Activated CD8-positive, alpha-beta memory T cell treated with anti-CD3 and anti-CD28 coated beads for 36 hours (primary cell): ENCODE results near the gene SUPT3H. TPM values are rescaled to one million over a fixed set of nuclear protein-coding genes. Genes with fewer than 3 reads are reported as not detected.
"Not testable (repeated sequence)": the region's sequence is repeated elsewhere in the genome, so short reads cannot be mapped to it uniquely, and the experiment has no call there.

Experiments
- CTCF ChIA-PET: fragments of 350-600 bp; sonication (Branson Sonifier 250); formaldehyde crosslinking; loops from one replicate; lab custom pipeline; 2021; ENCODE audit warnings: antibody characterized with exemption; lab: Charles Lee
- POLR2A ChIA-PET: fragments of 350-600 bp; sonication (Branson Sonifier 250); formaldehyde crosslinking; loops from one replicate; lab custom pipeline; 2021; ENCODE audit warnings: antibody characterized with exemption; lab: Charles Lee
- total RNA-seq, 2 experiments: library from RNA; stranded (reverse); gene quantifications; one replicate each; pipeline ENCODE4 v1.2.3, GENCODE V29; 2021

SUPT3H gene
- total RNA-seq, 2 experiments from 2014 or later: 17.4 to 17.8 TPM

DNA sequence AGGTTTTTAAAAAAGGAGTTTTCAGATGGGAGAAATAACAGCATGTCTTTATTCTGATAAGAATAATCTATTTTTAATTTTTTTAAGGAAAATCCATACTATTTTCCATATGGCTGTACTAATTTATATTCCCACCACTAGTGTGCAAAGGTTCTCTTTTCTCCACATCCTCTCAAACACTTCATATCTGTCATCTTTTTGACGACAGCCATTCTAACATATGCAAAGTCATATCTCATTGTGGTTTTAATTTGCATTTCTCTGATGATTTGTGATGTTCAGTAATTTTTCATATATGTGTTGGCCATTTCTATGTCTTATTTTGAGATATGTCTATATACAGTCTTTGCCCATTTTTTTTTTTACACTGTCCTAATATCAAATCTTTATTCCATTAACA lies 330.2 kb downstream of the SUPT3H start:
- POLR2A ChIA-PET: no interaction called here
- CTCF ChIA-PET: no interaction called here

DNA sequence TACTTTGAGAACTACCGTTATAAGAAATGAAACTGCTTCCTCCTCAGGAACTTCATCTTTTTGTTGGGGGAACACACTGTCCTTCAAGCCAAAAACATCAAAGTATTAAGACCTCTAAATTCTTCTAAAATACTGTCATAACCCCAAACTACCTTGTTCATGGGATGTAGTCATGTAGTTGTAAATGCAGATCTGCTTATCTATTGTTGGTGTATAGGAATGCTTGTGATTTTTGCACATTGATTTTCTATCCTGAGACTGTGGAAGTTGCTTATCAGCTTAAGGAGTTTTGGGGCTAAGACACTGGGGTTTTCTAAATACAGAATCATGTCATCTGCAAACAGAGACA lies 332.5 kb downstream of the SUPT3H start:
- CTCF ChIA-PET: no interaction called here
- POLR2A ChIA-PET: no interaction called here

DNA sequence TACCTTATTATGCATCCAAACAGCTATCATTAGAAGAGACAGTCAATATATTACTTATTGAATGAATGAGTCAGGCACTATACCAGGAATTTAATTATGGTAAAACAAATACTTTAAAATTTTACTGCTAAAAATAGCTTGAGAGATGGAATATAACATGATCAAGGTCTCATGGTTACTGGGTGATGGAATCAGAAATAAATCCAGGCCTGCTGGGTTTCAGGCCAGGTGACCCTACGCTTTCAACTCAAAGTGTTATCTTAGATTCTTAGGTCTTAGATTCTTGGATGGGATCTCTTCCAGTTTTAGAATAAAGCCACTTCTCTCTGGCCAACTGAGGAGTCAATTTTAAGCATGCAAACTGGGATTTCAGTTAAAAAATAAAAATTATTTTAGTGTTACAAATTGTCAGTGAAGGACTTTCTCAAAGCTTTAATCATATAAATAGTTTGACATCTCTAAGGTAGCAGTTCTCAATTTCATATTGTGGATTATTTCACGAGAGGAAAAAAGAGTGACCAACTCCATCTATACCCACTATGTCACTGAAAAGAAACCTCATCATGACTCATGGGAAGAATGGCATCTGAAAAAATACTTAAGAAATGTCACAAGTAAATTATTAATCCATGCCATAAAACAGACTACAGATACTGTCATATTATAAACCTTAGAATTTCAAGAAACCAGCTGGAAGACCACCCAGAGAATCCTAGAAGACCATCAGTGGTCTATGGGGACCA lies 333.1 kb downstream of the SUPT3H start:
- CTCF ChIA-PET: no interaction called here

DNA sequence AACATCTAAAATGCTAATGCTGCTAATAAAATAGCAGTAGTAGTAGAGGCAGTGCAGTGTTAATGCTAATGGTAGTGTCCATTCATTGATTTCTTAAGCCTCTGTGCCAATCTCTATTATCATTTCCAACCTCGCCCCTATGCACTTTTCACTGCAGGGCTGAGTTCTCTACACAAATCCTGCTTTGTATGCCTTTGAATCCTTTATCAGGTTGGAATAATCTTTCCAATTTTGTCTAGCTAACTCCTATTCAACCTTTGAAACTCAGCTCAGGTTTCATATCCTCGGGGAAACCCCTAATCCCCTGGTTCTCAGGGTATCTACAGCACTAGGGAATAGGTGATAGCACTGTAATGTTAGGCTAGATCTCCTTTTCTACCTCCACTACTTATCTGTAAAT lies 333.6 kb downstream of the SUPT3H start:
- POLR2A ChIA-PET: no interaction called here
- CTCF ChIA-PET: no interaction called here

More for the DNA sequence above, 333.1 kb downstream of the SUPT3H start:
- POLR2A ChIA-PET: no interaction called here

DNA sequence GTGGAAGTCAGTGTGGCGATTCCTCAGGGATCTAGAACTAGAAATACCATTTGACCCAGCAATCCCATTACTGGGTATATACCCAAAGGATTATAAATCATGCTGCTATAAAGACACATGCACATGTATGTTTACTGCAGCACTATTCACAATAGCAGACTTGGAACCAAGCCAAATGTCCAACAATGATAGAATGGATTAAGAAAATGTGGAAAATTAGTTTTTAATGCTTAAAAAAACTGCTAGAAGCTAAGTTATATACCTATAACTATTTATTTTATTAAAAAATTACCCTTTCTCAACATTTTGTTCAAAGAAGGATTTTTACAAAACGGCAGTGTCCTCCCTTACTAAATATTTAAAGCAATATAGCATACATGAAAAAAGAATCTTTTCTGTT lies 335.1 kb downstream of the SUPT3H start:
- CTCF ChIA-PET, POLR2A ChIA-PET: not testable (repeated sequence)

DNA sequence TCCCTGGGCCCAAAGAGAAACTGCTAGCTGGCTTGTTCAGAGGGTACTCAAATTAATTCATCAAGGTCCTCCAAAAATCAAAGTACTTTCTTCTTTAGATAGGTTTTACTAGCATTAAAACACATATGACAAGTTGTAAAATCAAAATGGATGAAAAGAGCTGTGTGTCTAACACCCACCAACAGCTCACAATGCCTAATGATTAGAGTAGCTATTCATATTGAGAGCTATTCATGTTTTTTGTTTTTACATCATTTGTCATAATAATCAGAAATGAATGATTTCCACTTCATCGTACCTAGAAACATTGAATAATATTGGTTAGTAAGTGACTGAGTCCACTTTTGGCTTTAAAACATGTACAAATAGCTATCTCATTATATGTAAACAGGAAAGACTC lies 339.5 kb downstream of the SUPT3H start:
- POLR2A ChIA-PET: no interaction called here
- CTCF ChIA-PET: no interaction called here

DNA sequence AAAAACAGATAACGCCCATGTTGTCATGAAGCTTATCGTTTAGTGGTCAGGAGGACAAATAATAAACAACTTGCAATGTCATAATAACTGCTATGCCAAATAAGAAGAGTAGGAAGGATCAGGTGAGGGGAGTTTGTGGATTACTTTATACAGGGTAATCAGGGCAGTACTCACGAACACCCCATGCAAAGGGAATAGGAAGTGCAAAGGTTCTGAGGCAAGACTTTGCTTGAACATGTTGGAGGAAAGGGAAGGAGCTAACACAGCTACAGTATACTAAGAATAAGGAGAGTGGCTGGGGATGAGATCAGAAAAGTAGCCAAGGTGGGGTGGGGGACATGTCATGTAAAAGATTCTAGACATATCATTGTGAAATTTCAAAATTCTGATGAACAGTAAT lies 341.6 kb downstream of the SUPT3H start:
- CTCF ChIA-PET: no interaction called here
- POLR2A ChIA-PET: no interaction called here

DNA sequence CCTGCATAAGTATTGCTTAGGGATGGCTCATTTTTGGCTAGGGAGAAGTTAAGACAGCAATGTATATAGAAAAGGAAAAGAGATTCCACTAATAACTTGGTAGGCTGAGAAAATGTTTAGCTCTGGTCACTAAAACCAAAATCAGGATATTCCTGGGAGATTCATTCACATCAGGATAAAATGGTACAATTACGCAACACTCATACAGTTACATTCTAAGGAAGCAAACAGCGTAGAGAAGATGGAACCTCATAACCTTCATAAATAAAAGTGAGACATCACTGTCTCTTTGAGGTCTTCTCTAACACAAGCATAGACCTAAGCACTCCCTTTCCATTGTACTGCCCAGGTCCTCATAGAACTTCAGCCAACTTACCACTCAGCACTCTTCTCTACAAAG lies 345.3 kb downstream of the SUPT3H start:
- ChIA-PET CTCF (no interaction called here), POLR2A (no interaction called here)

DNA sequence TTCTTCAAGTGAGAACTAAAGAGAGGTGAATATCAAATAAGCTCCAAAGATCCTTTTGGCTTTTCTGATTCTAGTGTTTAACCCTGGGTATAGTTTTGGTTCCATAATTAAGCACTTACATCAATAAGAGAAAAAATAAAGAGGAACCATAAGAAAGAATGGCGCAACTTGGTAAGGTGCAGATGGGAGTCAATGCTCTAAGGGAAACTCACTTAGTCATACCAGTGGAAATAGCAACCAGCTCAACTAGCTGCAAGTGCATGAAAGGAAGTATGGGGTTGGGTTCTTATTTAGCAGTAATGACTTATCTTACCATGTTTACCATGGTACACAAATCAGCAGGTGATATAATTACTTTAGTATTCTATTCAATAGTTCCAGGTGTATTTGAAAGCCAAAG lies 346.1 kb downstream of the SUPT3H start:
- ChIA-PET POLR2A (no interaction called here), CTCF (no interaction called here)

DNA sequence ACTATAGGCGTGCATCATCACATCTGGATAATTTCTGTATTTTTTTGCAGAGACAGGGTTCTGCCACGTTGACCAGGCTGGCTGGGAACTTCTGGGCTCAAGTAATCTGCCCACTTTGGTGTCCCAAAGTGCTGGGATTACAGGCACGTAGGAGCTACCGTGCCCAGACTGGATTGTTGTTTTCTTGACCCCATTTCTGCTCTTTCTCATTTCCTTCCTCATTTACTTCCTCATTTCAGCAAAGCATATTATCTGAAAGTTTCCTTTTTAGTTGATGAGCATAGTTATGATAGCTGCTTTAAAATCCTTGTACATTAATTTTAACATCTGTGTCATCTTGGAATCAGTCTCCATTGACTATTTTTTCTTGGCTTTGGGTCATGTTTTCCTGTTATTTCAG lies 350.6 kb downstream of the SUPT3H start:
- ChIA-PET CTCF (no interaction called here), POLR2A (no interaction called here)

DNA sequence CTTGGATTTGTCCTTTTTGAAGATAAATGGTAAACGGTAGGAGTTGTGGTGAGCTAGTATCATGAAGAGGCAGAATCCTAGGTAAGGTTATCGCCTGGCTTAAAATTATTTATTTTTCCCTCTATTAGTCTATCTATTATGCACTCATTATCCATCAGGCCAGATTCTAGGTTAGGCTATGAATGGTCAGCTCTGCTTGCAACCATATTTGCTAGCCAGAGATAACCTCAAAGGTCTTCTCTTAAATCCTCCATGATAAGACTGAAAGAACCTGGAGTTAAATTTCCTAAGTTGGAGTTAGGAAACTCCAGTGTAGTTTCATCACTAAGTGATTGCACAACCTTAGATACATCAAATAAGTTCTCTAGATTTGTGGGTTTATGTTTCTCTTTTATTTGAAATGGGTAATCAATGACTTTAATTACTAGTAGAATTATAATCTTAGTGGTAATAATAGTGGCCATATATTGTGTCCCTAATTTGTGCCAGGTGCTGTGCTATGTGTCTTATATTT lies 351.7 kb downstream of the SUPT3H start:
- CTCF ChIA-PET: no interaction called here
- POLR2A ChIA-PET: interaction anchor here (0.6 kb wide), 1 partner anchor 71 kb away, joined by 4 read pairs; no protein-coding TSS in a partner anchor

DNA sequence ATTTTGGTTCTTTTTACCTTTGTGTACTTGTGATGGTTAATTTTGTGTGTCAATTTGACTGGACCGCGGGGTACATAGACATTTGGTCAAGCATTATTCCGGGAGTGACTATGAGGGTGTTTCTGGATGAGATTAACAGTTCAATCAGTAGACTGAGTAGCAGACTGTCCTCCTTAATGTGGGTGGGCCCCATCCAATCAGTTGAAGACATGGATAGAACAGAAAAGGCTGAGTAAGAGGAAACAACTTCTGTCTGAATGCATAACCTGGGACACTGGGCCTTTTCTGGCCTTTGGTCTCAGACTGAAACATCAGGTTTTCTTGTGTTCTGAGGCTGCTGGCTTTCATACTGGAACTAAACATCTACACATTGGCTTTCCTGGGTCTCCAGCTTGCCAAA lies 353.1 kb downstream of the SUPT3H start:
- CTCF ChIA-PET: no interaction called here
- POLR2A ChIA-PET: no interaction called here

DNA sequence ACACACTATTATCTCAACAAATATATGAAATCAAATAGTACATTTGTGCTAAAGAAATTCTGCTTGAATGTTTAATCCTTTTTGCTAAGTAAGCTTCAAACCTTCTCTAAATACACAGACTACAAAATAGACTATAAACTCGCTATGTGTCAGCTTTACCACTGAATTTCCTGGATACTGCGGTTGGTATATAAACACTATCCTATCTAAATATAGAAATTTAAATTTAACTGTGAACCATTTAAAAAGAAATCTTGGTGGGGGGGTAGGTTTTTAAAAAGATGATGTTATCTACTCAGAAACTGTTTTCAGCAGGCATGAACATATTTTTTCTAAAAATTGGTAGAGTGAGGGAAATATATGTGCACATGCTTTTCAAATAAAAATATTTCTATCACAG lies 356.1 kb downstream of the SUPT3H start:
- ChIA-PET POLR2A (no interaction called here), CTCF (no interaction called here)

DNA sequence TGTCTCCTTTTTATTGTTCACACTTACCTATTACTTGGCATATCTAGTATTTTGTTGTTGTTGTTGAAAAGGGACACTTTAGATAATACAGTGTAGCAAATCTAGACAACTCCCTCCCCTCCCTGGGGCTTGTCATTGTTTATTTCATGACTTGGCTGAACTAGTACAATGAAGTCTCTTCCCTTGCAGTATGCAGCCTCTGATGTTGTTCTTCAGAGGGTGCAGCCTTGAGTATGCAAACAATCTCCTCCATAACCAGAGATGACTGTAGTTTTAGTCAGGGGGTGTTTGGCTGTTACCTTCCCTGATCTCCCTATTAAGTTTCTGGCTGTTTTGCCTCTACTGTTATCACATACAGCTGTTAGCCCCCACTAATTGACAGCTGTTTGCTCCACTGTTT lies 365.0 kb downstream of the SUPT3H start:
- ChIA-PET CTCF (no interaction called here), POLR2A (no interaction called here)

DNA sequence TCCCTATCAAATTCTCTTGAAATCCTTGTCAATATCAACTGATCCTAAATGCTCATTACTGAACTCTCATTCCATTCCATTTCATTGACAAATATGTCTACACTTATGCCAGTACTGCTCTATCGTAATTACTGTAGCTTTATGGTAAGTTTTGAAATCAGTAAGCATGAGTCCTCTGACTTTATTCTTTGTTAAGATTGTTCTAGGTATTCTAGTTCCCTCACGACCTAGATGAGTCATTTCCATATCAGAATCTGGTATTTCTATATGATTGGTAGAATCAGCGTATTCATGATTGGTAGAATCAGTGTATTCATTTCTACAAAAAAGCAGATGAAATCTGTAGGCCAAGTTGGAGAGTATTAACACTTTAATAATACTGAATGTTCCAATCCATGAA lies 368.2 kb downstream of the SUPT3H start:
- POLR2A ChIA-PET: no interaction called here
- CTCF ChIA-PET: no interaction called here

DNA sequence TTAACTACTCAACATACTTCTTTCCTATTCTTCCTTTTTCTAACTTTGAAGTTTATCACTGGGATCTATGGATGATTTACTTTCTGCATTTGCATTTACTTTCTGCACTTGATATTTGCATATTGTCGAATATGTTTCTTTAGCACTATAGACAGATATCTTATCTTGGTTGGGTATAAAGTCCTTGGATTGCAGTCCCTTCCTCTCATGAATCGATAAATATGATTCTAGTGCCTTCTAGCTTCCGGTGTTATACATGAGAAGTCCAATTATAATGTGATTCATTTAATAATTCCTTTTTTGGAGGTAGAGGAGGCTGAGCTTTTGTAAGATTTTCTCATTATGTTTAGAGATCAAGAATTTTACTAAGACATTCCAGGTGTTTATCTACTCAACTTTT lies 370.8 kb downstream of the SUPT3H start:
- ChIA-PET POLR2A (no interaction called here), CTCF (no interaction called here)

DNA sequence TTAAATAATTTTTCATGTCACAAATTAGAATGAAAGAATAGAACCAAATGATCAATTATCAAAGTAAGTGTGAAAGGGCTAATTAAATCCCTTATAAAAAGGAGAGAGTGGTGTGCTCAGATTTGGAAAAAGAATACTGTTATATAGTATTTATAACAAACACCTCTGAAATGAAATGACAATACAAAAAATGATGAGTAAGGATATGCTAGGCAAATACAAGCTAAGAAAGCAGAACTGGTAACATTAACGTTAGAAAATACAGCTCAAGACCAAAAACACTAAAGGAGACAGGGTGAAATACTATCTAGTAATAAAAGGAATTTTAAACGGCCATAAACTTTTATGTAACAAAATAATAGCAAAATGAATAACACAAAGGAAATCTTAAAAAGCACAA lies 373.8 kb downstream of the SUPT3H start:
- CTCF ChIA-PET: no interaction called here
- POLR2A ChIA-PET: no interaction called here

DNA sequence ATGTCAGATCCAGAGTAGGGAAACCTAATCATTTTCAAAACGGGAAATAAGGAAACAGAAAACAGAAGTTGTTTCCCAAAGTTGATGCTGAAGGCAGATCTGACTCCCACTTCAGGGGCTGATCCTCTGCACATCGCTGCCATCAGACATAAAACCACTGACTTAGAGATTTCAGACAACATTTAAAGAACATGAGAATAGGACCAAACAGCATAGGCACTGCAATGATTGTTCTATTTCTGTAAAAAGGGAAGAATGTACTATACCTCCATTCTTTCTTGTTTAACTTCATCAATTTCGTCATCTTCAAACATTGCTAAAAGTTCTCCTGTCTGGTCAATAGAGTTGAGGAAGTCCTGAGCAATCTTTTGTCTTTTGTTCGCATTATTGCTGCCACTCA lies 374.3 kb downstream of the SUPT3H start:
- ChIA-PET POLR2A (no interaction called here), CTCF (no interaction called here)

DNA sequence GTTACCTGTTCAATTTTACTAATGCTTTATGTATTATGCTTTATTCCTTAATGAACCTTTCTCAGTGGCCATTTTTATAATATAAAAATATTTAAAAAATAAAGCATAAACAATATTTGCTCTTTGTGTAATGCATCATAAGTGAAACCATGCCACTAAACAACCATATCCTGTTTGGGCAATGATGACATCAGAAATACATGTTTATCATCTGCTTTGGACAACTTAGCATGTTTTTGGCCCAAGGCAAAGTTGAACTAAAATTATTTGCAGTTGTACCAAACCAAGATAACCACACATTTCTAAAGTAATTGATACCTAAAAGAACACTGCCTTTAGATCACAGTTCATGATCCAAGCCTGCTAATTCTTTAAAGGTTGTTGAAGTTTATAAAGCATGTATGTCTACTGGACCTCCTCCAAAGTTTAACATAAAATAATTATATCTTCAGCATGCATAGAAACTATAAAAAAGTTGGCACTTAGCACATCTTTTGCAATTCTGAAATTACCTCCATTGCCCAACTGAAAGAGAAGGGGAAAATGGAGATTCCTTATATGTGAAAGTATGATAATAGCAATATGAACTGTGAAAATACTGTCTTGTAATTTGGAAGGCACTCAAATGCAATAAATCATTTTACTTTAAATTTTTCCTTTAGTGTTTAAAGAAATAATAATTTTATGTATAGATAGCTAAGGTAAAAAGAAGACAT lies 375.2 kb downstream of the SUPT3H start:
- POLR2A ChIA-PET: no interaction called here
- CTCF ChIA-PET: no interaction called here

DNA sequence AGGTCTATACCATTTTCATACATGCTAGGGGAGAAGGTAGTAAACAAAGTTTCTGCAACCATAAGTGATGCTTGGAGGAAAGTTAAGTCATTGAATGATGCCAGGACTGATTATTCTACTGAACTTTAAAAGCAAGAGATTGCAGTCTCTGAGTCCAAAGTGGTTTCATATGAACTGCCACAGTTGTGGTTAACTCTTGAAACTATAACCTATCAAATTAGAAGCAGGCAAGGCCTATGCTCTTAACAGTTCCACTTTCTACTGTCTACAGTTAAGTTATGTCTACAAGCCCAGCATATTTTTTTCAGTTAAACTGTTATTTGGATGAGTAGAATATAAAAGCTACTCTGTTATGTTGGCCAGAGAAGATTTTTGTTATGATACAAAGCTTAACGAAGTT lies 376.1 kb downstream of the SUPT3H start:
- POLR2A ChIA-PET: no interaction called here
- CTCF ChIA-PET: no interaction called here

DNA sequence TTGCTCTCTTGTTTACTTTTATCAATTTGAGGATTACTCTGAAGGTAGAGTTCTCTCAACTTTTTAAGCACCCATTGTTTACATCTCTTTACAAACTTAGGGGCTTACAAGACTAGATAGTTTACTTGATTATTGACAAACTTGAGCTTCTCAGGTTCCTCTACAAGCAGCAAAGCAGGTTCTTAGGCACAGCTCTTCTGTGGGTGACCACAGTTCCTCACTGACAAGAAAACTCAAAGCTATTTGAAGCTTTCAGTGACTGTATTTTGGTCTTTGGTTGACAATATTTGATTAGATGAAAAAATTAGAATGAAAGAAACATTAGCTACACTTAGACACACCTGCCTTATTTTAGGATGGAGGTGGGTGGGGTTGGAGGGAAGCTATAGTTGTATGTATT lies 376.9 kb downstream of the SUPT3H start:
- CTCF ChIA-PET: no interaction called here
- POLR2A ChIA-PET: no interaction called here
